A673 (cell line): ENCODE results near the gene FIP1L1.

ENCODE experiments used
- CTCF ChIP-seq: fragments of 300-800, 200-600 bp; sonication (generic); conservative IDR thresholded peaks from 2 replicates; pipeline ENCODE4 v1.5.1; 2017; ENCODE audit warnings: low read depth, mild to moderate bottlenecking, antibody characterized with exemption, low read length, moderate library complexity, mixed read lengths
- EZH2 ChIP-seq: fragments of 200-600 bp; sonication (generic); IDR thresholded peaks from 2 replicates; pipeline ENCODE4 v1.6.1; 2017; ENCODE audit warnings: borderline replicate concordance, low read depth, mild to moderate bottlenecking, mixed read lengths, antibody characterized with exemption, low read length; ENCODE audit not compliant: poor library complexity, severe bottlenecking

- TF ChIP-seq CTCF (no peak), EZH2 (no peak)
Measured at GRCh38 chr4:53500546-53500945, 123.1 kb downstream of the FIP1L1 start.
